CD4-positive, alpha-beta T cell treated with Interleukin-17A for 4 hours (primary cell): ENCODE data around the gene CCDC57.
A peak's percentile ranks its signal among the peaks of the same experiment; 100 is the strongest.

Source experiments
- DNase-seq: peaks from one replicate; pipeline ENCODE4 v3.0.0-alpha.2; 2020; ENCODE audit warnings: mixed read lengths

CCDC57 gene

GRCh38 chr17:82118168-82118814, 94.4 kb downstream of the CCDC57 start:
- DNase-seq: no peak

GRCh38 chr17:82117139-82118090, 95.2 kb downstream of the CCDC57 start:
- DNase-seq: no peak

- DNase-seq: no peak
These were observed 96.4 kb downstream of the CCDC57 start for GRCh38 chr17:82116246-82116645.

- DNase-seq: no peak
These were observed 97.8 kb downstream of the CCDC57 start for GRCh38 chr17:82114872-82115271.

DNA sequence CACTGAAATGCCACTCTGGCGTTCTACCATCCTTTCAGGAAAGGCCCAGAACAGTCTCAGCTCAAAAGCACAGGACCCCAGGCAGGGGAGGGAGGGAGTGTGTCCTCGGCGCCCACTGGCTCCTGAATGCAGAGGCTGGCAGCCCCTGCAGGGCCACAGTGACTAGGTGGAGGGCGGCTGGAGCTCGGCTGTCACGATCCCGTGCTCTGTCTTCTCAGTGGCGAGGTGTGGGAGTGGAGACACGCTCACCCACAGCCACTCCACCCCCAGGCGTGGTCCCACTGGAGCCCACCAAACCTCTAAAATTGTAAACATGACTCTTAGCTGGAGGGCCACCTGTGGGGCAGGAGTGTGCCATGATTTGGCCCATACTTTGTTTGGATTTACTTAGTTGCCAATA, 98.2 kb downstream of the CCDC57 start:
- no peak for DNase-seq

DNA sequence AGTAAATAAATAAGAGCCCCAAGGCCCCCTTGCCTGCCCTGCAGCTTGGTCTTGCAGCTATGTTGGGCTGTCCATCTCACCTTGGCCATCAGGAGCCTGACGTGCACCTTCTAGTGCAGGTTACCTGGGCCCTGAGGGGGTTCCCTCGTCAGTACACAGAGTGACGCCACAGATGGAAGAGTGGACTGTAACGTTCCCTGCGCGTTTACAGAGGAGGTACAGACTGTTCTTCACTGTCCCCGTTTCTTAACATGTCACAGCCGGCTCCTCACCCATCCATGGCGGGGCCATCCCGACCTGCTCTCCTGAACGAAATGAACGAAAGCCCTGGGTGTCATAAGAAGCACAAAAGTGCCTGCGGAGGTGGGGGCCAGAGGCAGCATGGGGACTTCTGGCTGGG, 98.7 kb downstream of the CCDC57 start:
- no peak for DNase-seq

- no peak for DNase-seq
These were observed 99.2 kb downstream of the CCDC57 start for GRCh38 chr17:82113422-82113821.

- DNase-seq: no peak
These were observed 99.7 kb downstream of the CCDC57 start for GRCh38 chr17:82112914-82113311.

GRCh38 chr17:82112181-82112913, 100.3 kb downstream of the CCDC57 start:
- no peak for DNase-seq

DNA sequence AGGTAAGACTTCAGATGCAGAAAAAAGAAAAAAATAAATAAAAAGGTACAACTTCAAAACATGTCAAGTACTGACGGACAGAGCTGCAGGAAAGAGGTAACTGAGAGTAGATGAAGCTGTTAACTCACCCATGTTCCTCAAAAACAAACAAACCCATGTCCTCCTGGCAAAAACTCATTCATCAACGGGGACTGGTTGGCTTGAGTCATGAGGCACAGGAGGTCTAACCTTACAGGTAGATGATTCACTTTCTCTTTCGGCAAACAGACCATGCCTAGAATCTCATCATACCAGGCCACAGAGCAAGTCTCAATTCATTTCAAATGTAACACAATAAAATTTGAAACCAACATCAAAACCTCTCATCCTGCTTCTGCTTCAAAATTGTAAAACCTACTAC, 102.3 kb downstream of the CCDC57 start:
- DNase-seq: no peak

- DNase-seq: no peak
These were observed 103.6 kb downstream of the CCDC57 start for GRCh38 chr17:82108961-82109475.

GRCh38 chr17:82108496-82108945, 104.1 kb downstream of the CCDC57 start:
- DNase-seq: no peak

GRCh38 chr17:82108038-82108437, 104.6 kb downstream of the CCDC57 start:
- no peak for DNase-seq

GRCh38 chr17:82107341-82107860, 105.2 kb downstream of the CCDC57 start:
- DNase-seq: peak; percentile 30

DNA sequence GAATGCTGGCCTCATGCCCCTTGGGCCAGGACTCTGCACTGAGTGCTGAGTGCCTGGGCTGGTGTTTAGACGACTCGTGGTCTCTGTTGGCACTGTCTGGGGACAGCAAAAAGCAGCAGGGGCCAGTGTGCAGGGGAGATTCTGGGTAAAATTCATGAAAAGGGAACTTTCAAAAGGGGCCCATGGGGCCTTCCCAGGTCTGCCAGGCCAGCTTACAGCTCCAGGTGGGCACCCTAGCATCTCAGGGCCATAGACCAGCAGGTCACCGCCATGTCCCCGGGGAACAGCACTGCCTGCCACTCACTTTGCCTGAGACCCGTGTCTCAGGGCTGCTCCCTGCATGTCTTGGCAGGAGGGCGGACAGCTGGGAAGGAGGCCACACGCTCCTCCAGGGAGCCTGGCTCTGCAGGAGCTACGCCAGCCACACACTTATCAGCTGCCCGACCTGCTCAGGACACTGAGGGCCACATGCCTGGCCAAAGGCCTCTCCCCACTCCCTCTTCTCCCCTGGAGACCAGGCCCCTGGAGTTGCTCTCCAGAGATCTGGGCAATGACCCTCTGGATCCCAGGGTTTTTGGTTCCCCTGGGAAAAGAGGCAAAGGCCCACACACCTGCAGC, 105.8 kb downstream of the CCDC57 start:
- no peak for DNase-seq

DNA sequence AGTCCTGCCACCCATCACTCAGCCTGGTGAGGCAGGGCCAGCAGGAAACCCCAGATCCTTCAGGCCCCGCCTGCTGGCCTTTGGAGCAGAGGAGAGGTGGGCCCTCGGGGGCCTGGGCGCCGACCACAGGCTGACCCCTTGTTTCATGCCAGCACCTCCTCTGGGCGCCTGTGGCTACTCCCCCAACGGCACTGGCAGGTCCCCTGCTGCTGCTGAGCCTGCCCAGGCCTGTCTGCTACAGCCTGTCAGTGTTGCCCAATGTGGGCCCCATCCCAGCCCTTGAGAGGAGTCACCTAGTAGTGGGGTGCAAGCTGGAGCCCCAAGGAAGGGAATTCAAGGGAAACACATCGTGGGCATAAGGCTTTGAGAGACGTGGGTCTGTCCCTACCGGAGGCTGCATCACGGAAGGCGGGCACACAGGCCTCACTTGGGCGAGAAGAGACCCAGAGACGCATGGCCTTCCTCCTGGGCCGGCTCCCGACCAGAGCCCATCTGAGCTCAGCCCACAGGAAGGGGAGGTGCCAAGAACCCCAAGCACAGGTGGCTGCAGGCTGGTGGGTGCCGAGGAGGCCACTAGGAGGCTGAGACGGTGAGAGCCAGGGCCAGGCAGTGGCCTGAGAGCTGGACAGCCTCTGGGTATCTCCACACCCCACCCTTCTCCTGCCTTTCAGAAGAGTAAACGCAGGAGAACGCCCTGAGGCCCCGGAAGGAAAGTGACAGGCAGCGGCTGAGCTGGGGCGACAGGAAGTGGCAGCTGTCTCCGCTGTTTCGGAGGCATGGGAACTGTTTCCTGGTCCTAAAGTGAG, 106.6 kb downstream of the CCDC57 start:
- DNase-seq: peak; percentile 73

- no peak for DNase-seq
These were observed 107.2 kb downstream of the CCDC57 start for GRCh38 chr17:82105417-82105881.

DNA sequence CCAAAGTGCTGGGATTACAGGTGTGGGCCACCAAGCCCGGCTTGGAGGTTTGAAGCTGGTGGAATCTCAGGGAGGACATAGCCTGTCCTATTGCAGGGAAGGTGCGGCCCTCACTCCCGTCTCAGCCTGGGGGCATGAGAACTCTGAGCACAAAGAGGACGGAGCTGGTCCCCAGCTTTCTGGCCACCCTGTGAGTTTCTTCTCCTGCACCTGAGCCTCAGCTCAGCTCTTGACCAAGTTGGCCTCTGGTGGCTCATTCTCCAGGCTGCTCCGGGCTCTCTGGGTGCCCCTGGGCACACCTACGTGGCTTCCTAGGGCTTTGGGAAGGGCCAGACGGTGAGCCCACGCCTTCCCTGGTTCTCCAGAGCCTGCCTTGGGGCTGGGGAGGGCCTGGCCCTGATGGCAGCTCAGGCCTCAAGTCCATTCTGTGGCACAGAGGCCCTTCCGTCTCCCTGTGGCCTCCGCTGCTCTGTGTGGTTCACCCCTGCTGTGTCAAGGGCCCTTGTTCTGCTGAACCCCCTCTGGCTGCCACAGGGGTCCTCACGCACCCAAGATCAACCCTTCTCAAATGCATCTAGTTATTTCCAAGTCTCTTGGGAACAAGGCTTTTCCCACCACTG, 107.7 kb downstream of the CCDC57 start:
- DNase-seq: no peak

GRCh38 chr17:82103553-82104451, 108.8 kb downstream of the CCDC57 start:
- no peak for DNase-seq
